BJ (cell line): ENCODE data around the gene SERGEF. TPM values are rescaled to one million over a fixed set of nuclear protein-coding genes. Genes with fewer than 3 reads are reported as not detected.

Experiments used
- CTCF ChIA-PET: fragments of 350-600 bp; formaldehyde crosslinking; extraction: SDS; loops from one replicate; lab custom pipeline; 2021; ENCODE audit warnings: antibody characterized with exemption, inconsistent platforms; lab: Yijun Ruan, JAX
- POLR2A ChIA-PET: fragments of 300-600 bp; sonication (Branson Sonifier 250); formaldehyde crosslinking; extraction: SDS; loops from one replicate; lab custom pipeline; 2021; ENCODE audit warnings: antibody characterized with exemption; lab: Charles Lee
- DNase-seq: peaks from one replicate; pipeline ENCODE4 v3.0.0-alpha.2; 2011; ENCODE audit warnings: low read depth
- H3K27me3 ChIP-seq: 2 replicates; pipeline ENCODE4 v1.6.0; 2011; ENCODE audit warnings: low read length; ENCODE audit not compliant: control insufficient read depth, insufficient read depth
- H3K36me3 ChIP-seq: 2 replicates; pipeline ENCODE4 v1.5.1; 2011; ENCODE audit warnings: low read length; ENCODE audit not compliant: control insufficient read depth, insufficient read depth
- H3K4me3 ChIP-seq: 2 replicates; pipeline ENCODE4 v1.5.1; 2011; ENCODE audit warnings: low read depth, mild to moderate bottlenecking, control low read depth, low read length
- polyA plus RNA-seq: library from polyadenylated mRNA; depleted of rRNA; stranded (reverse); fragments of >200 nt; gene quantifications from 2 replicates; pipeline ENCODE4 v1.2.3, GENCODE V29; 2011
- TF ChIP-seq, protein P1 (sequence below): IDR thresholded peaks from 2 replicates; pipeline ENCODE4 v1.5.1; 2011; ENCODE audit warnings: low read depth, mild to moderate bottlenecking, control low read depth, inconsistent platforms, low read length, moderate library complexity; ENCODE audit not compliant: insufficient read depth

Gene SERGEF
- polyA plus RNA-seq, 1 experiment = 17.4 TPM

DNA sequence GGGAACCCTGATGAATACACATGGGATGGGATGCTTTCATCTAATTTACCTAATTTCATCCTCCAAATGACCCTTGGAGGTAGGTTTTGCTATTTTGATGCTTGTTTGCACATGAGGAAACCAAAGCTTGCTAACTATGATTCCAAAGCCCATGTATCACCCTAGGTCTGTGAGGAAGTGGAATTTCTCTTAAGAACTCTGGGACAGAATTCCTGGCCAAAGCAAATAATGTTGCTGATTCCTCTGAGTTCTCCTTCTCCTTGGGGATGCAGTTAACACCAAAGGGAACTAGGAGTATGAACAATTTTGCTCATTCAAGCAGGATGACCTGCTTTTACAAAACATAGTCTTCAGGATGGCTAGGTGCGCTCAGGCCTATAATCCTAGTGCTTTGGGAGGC is 198.3 kb downstream of the SERGEF start:
- CTCF ChIA-PET = interaction anchor here (1.3 to 2.1 kb wide), 2 partner anchors 11 to 13 kb away, joined by 5 to 6 read pairs; no protein-coding TSS in a partner anchor
- Histone ChIP-seq H3K4me3 (no peak overlapping the region), H3K27me3 (no peaks in the 10 kb centered on the region), H3K36me3 (no peaks in the 10 kb centered on the region)
- TF ChIP-seq, protein P1, sequence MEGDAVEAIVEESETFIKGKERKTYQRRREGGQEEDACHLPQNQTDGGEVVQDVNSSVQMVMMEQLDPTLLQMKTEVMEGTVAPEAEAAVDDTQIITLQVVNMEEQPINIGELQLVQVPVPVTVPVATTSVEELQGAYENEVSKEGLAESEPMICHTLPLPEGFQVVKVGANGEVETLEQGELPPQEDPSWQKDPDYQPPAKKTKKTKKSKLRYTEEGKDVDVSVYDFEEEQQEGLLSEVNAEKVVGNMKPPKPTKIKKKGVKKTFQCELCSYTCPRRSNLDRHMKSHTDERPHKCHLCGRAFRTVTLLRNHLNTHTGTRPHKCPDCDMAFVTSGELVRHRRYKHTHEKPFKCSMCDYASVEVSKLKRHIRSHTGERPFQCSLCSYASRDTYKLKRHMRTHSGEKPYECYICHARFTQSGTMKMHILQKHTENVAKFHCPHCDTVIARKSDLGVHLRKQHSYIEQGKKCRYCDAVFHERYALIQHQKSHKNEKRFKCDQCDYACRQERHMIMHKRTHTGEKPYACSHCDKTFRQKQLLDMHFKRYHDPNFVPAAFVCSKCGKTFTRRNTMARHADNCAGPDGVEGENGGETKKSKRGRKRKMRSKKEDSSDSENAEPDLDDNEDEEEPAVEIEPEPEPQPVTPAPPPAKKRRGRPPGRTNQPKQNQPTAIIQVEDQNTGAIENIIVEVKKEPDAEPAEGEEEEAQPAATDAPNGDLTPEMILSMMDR = no peak
- no peak for DNase-seq
- POLR2A ChIA-PET = no interaction called here

- Histone ChIP-seq H3K36me3 (no peaks in the 10 kb centered on the region), H3K27me3 (no peaks in the 10 kb centered on the region), H3K4me3 (no peak overlapping the region)
- POLR2A ChIA-PET = no interaction called here
- DNase-seq = no peak
- TF ChIP-seq, protein P1 = no peak
- CTCF ChIA-PET = interaction anchor here (1.0 to 2.1 kb wide), 3 partner anchors 12 to 165 kb away, joined by 4 to 6 read pairs (median 5); no protein-coding TSS in a partner anchor
These were observed 199.3 kb downstream of the SERGEF start for GRCh38 chr11:17813391-17814059.

DNA sequence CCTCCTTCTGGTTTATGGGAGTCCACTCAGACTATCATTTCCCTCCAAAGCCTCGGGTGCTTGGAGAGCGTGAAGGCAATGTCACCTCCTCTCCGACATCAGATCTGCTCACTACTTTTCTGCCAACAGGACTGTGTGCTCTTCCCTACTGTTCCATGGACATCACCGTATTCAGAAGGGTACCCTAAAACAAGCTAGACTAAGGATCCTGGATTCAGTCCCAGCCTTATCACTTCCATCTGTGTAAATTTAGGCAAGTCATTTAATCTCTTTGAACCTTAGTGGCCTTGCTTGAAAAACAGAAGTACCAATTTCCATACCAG is 200.0 kb downstream of the SERGEF start:
- Histone ChIP-seq H3K4me3 (no peak overlapping the region), H3K27me3 (no peaks in the 10 kb centered on the region), H3K36me3 (no peaks in the 10 kb centered on the region)
- TF ChIP-seq, protein P1 = no peak
- ChIA-PET POLR2A (no interaction called here), CTCF (interaction anchor here (1.0 to 2.1 kb wide), 2 partner anchors 15 to 166 kb away, joined by 4 to 6 read pairs; no protein-coding TSS in a partner anchor)
- no peak for DNase-seq

DNA sequence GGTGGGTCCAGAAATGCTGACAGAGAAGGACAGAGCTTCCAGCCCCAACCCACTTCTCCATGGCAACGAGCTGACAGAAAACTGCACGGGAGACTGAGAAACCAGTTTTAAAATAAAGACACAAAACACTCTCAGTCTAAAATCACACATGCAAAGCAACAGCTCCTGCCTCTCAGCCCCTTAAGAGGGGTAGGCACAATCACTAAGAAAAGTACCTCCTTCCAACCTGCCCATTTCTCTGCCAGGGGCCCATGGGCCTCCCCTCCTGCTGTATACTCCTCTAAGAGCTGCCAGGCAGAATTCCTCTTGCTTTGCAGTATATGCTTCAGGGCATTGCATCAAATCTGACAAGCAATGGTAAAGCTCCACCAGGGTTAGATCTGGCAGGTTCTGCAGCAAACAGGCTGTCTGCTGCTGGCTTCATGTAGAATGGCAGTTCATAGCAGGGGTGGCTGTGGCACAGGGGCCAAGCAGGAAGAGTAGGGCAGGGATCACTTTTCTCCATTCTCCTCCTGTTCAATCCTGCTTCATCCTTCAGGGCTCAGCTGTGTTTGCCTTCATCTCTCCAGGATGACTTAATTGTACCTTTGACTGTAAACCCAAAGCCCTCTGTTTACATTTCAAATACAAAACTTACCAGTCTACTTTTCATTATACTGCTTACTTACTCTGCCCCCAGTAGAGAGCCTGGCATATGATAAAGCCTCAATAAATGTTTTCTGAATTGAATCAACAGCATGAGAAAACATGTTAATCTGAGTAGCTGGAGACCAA is 200.6 kb downstream of the SERGEF start:
- CTCF ChIA-PET = interaction anchor here (1.0 to 2.1 kb wide), 2 partner anchors 16 to 167 kb away, joined by 3 to 4 read pairs; no protein-coding TSS in a partner anchor

More for the DNA sequence above, 200.6 kb downstream of the SERGEF start:
- POLR2A ChIA-PET = no interaction called here
- Histone ChIP-seq H3K4me3 (no peak overlapping the region), H3K27me3 (no peaks in the 10 kb centered on the region), H3K36me3 (no peaks in the 10 kb centered on the region)
- TF ChIP-seq, protein P1 = no peak
- DNase-seq = no peak
